ENCODE measurements around the gene RPS15A. TPM values are rescaled to one million over a fixed set of nuclear protein-coding genes. Genes with fewer than 3 reads are reported as not detected.
"Not testable (repeated sequence)": the region's sequence is repeated elsewhere in the genome, so short reads cannot be mapped to it uniquely, and the experiment has no call there.

Gene RPS15A
- total and polyA plus RNA-seq, 5 donors from 2014 or later, result 2,539 to 4,681 (median 3,567) TPM

GRCh38 chr16:18740027-18740426 is 50.1 kb downstream of the RPS15A start:
- not testable (repeated sequence) for H3K27me3 ChIP-seq (ENCODE audit: control insufficient read depth, insufficient read depth, low read length); H3K4me3 ChIP-seq (ENCODE audit: low read depth, low read length); H3K9me3 ChIP-seq (ENCODE audit: control insufficient read depth in 2 of 2, low read length in 2 of 2); H3K36me3 Mint-ChIP-seq; H3K9me3 Mint-ChIP-seq; H3K4me1 Mint-ChIP-seq; H3K27ac Mint-ChIP-seq; H3K27me3 Mint-ChIP-seq; H3K4me3 Mint-ChIP-seq; H3K27ac ChIP-seq (ENCODE audit: insufficient read depth, low read length, poor library complexity, severe bottlenecking); H3K4me1 ChIP-seq (ENCODE audit: control insufficient read depth, insufficient read depth, low read length, poor library complexity, severe bottlenecking); ATAC-seq (ENCODE audit: low read depth in 2 of 2); DNase-seq; H3K36me3 ChIP-seq (ENCODE audit: control insufficient read depth, insufficient read depth, low read length)

DNA sequence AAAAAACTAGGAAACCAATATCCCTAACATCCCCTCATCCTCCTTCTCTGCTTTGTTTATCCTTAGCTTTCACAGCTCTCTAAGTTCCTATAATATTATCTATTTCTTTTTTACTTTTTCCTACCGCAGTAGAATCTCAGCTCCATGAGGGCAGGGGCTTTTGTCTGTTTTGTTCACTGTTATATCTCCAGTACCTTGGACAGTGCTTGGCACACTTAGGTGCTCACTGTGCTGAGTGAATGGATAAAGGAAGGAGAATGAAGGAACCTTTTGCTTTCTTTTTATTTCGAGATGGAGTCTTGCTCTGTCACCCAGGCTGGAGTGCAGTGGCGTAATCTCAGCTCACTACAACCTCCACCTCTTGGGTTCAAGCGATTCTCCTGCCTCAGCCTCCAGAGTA is 51.4 kb downstream of the RPS15A start:
- H3K4me1 ChIP-seq (ENCODE audit: control insufficient read depth, insufficient read depth, low read length, poor library complexity, severe bottlenecking); H3K9me3 ChIP-seq (ENCODE audit: control insufficient read depth in 2 of 2, low read length in 2 of 2); ATAC-seq (ENCODE audit: low read depth in 2 of 2); H3K27me3 ChIP-seq (ENCODE audit: control insufficient read depth, insufficient read depth, low read length); H3K4me3 ChIP-seq (ENCODE audit: low read depth, low read length); H3K27me3 Mint-ChIP-seq; DNase-seq; H3K27ac Mint-ChIP-seq; H3K36me3 ChIP-seq (ENCODE audit: control insufficient read depth, insufficient read depth, low read length); H3K27ac ChIP-seq (ENCODE audit: insufficient read depth, low read length, poor library complexity, severe bottlenecking); H3K4me3 Mint-ChIP-seq; H3K4me1 Mint-ChIP-seq; H3K36me3 Mint-ChIP-seq; H3K9me3 Mint-ChIP-seq: not testable (repeated sequence)

DNA sequence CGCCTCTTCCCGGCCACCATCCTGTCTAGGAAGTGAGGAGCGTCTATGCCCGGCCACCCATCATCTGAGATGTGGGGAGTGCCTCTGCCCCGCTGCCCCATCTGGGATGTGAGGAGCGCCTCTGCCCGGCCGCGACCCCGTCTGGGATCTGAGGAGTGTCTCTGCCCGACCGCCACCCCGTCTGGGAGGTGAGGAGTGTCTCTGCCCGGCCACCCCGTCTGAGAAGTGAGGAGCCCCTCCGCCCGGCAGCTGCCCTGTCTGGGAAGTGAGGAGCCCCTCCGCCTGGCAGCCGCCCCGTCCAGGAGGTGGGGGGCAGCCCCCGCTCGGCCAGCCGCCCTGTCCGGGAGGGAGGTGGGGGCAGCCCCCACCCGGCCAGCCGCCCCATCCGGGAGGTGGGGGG is 55.9 kb downstream of the RPS15A start:
- not testable (repeated sequence) for H3K27ac ChIP-seq (ENCODE audit: insufficient read depth, low read length, poor library complexity, severe bottlenecking); H3K36me3 Mint-ChIP-seq; H3K27ac Mint-ChIP-seq; H3K4me3 Mint-ChIP-seq; H3K4me1 ChIP-seq (ENCODE audit: control insufficient read depth, insufficient read depth, low read length, poor library complexity, severe bottlenecking); H3K9me3 ChIP-seq (ENCODE audit: control insufficient read depth in 2 of 2, low read length in 2 of 2); H3K27me3 ChIP-seq (ENCODE audit: control insufficient read depth, insufficient read depth, low read length); H3K4me3 ChIP-seq (ENCODE audit: low read depth, low read length); ATAC-seq (ENCODE audit: low read depth in 2 of 2); H3K27me3 Mint-ChIP-seq; H3K4me1 Mint-ChIP-seq; H3K36me3 ChIP-seq (ENCODE audit: control insufficient read depth, insufficient read depth, low read length); H3K9me3 Mint-ChIP-seq; DNase-seq

Other genes with a start within 250 kb of the RPS15A start
- gene NOMO2, start 228.2 kb downstream of the RPS15A start, total RNA-seq, result 77.6 TPM
- gene NOMO2, start 228.2 kb downstream of the RPS15A start, polyA plus RNA-seq, result 100 to 1,000 TPM in 2 of 4 donors, 10 to 100 TPM in 2; 89.8 to 126 (median 106) TPM
- 110 TPM for gene ARL6IP1, start 11.2 kb upstream of the RPS15A start, total RNA-seq
- gene ARL6IP1, start 11.2 kb upstream of the RPS15A start, polyA plus RNA-seq, result 100 to 1,000 TPM; 279 to 374 (median 304) TPM
- gene SMG1, start 136.1 kb upstream of the RPS15A start, total RNA-seq, result 200 TPM
- 10 to 100 TPM in 2 of 4 donors, 1 to 10 TPM in 2; 9.2 to 11.9 (median 10.8) TPM for gene SMG1, start 136.1 kb upstream of the RPS15A start, polyA plus RNA-seq
- gene TMC7, start 193.6 kb upstream of the RPS15A start, total RNA-seq, result not detected
- under 1 TPM in 1 of 4 donors, not detected in 3; 0.10 TPM for gene TMC7, start 193.6 kb upstream of the RPS15A start, polyA plus RNA-seq